Mesodermal cell (in vitro differentiated cells): ENCODE results near the gene ISLR2. TPM values are rescaled to one million over a fixed set of nuclear protein-coding genes. Genes with fewer than 3 reads are reported as not detected.
"Not testable (repeated sequence)": the region's sequence is repeated elsewhere in the genome, so short reads cannot be mapped to it uniquely, and the experiment has no call there.

Experiments
- H3K27ac ChIP-seq: 2 replicates; pipeline ENCODE4 v1.7.0; 2013; ENCODE audit warnings: mild to moderate bottlenecking, low read depth, low read length, moderate library complexity; ENCODE audit not compliant: severe bottlenecking
- H3K36me3 ChIP-seq: 2 replicates; pipeline ENCODE4 v1.7.1; 2013; ENCODE audit warnings: mild to moderate bottlenecking, low read length, moderate library complexity; ENCODE audit not compliant: control insufficient read depth, insufficient read depth
- H3K4me1 ChIP-seq: one replicate; pipeline ENCODE4 v1.7.1; 2013; ENCODE audit warnings: mild to moderate bottlenecking, low read length; ENCODE audit not compliant: insufficient read depth, control insufficient read depth, poor library complexity, severe bottlenecking
- H3K4me3 ChIP-seq: 2 replicates; pipeline ENCODE4 v1.7.0; 2013; ENCODE audit warnings: low read length, control low read depth, mild to moderate bottlenecking; ENCODE audit not compliant: insufficient read depth, poor library complexity, severe bottlenecking; ENCODE audit errors: extremely low read depth
- H3K9me3 ChIP-seq: 2 replicates; pipeline ENCODE4 v1.7.1; 2013; ENCODE audit warnings: mild to moderate bottlenecking, low read length, moderate library complexity; ENCODE audit not compliant: control insufficient read depth
- whole genome bisulfite sequencing, 2 experiments: methylation state at CpG; one replicate each; pipeline ENCODE4 v1.1.5; 2013; ENCODE audit warnings: missing lambda C conversion rate in 2 of 2; ENCODE audit not compliant: insufficient coverage in 2 of 2; 5-methylcytosine and 5-hydroxymethylcytosine counted together
- polyA plus RNA-seq, 2 experiments: library from polyadenylated mRNA; stranded (reverse); fragments of 50-300 nt; gene quantifications; one replicate each; pipeline ENCODE4 v1.2.3, GENCODE V29; 2013

Gene ISLR2, protein sequence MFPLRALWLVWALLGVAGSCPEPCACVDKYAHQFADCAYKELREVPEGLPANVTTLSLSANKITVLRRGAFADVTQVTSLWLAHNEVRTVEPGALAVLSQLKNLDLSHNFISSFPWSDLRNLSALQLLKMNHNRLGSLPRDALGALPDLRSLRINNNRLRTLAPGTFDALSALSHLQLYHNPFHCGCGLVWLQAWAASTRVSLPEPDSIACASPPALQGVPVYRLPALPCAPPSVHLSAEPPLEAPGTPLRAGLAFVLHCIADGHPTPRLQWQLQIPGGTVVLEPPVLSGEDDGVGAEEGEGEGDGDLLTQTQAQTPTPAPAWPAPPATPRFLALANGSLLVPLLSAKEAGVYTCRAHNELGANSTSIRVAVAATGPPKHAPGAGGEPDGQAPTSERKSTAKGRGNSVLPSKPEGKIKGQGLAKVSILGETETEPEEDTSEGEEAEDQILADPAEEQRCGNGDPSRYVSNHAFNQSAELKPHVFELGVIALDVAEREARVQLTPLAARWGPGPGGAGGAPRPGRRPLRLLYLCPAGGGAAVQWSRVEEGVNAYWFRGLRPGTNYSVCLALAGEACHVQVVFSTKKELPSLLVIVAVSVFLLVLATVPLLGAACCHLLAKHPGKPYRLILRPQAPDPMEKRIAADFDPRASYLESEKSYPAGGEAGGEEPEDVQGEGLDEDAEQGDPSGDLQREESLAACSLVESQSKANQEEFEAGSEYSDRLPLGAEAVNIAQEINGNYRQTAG
- 2.3 TPM for polyA plus RNA-seq (2013, experiment 1 of 2)
- 1.3 TPM for polyA plus RNA-seq (2013, experiment 2 of 2)

GRCh38 chr15:74130155-74130848, at the start of gene ISLR2:
TSS of gene ISLR2 (plus strand) at chr15:74130586. CDS start at chr15:74132755, 2,169 bp downstream.
- peaks cover 33% of the 10 kb centered on the region for H3K4me1 ChIP-seq
- peak within 1 kb of the TSS; percentile 41 for H3K4me3 ChIP-seq
- peaks cover 4% of the 10 kb centered on the region for H3K9me3 ChIP-seq
- no peaks in the 10 kb centered on the region for H3K36me3 ChIP-seq
- WGBS, 2 experiments = 2 to 3% methylated on average over 33 to 40 of the region's 53 CpGs
- no peak within 1 kb of the TSS for H3K27ac ChIP-seq

DNA sequence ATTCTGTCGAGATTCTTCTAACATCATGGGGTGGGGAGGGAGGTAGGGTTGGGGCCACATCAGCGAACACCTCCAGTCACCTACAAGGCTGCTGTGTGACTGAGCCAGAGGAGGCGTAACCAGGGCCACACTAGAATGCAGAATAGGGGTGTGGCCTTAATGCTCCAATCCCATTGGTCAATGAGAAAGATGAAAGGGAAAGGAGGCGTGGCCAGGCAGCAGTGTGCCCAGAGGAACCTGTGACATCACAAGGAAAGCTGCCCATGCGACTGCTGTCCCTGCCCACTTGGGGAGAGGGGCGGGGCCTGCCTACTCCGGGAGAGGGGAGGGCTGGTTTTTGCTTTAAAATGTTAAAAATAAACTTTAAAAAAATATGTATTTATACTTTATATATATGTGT, 47.9 kb upstream of the ISLR2 start, which contains the start of gene GOLGA6A:
GOLGA6A (minus strand) TSS at position 101 of the 400 bp plus-strand sequence; CDS start at position 60, 41 bp downstream.
- no CpG with 5 or more reads among the region's 7 CpGs for WGBS, 2 experiments
- not testable (repeated sequence) for H3K36me3 ChIP-seq, H3K27ac ChIP-seq, H3K9me3 ChIP-seq, H3K4me3 ChIP-seq, H3K4me1 ChIP-seq

- not testable (repeated sequence) for H3K4me3 ChIP-seq, H3K4me1 ChIP-seq, H3K27ac ChIP-seq, H3K36me3 ChIP-seq, H3K9me3 ChIP-seq
- WGBS, 2 experiments = no CpG with 5 or more reads among the region's 2 CpGs
Measured at GRCh38 chr15:74094567-74094966, 35.8 kb upstream of the ISLR2 start.

DNA sequence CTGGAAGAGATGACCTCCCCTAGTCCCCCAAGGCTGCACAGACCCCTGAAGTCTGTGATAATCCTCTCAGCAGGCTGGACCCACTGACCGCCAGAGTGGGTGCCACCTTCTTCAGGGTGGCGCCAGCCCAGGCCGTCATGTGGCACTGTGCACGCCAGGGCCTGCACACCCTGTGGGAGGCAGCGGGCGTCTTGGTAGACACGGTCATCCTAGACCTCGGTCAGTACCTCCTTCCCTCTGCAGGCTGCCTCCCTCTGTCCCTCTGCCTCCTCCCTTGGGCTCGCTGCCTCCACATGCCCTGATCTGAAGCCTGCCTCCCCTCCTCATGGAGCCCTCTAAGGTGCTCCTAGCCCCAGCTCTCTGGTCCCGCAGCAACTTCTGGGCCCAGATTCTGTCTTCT, 34.8 kb upstream of the ISLR2 start:
- H3K4me3 ChIP-seq, H3K27ac ChIP-seq, H3K9me3 ChIP-seq, H3K4me1 ChIP-seq, H3K36me3 ChIP-seq: not testable (repeated sequence)
- WGBS, 2 experiments = no CpG with 5 or more reads among the region's 10 CpGs

DNA sequence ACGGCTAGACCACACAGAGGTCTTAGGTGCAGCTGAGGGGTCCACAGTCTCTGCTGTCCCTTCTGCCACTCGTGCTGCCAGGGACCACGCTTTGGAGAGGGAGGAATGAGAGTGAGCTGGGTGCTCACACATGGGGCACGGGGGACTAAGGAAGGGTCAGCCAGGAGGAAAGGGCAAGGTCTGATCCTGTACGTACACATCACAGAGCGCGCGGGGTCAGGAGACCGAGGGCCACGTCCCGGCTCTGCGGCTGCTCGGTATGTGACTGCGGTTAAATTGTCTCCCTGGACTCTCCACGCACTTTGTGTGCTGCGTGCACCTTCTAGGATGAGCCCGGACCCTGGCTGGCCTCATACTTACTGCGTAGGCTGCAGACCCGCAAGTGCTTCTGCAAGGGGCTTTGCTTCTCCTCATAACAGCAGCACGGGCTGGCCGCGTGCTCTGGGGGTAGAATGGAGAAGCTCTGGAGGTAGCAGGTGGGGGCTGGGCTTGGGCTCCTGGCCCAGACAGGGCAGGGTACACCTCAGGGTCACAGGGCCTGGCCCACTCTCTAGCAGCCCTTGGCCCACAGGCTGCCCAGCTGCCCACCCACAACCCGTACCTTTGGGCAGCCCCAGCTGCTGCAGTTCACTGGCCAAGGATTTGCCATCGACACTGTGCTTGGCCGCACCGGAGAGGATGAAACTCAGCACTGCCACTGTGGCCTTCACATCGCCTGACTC, 33.5 kb upstream of the ISLR2 start:
- H3K4me3 ChIP-seq, H3K27ac ChIP-seq, H3K4me1 ChIP-seq, H3K9me3 ChIP-seq, H3K36me3 ChIP-seq: not testable (repeated sequence)
- no CpG with 5 or more reads among the region's 27 CpGs for WGBS, 2 experiments

DNA sequence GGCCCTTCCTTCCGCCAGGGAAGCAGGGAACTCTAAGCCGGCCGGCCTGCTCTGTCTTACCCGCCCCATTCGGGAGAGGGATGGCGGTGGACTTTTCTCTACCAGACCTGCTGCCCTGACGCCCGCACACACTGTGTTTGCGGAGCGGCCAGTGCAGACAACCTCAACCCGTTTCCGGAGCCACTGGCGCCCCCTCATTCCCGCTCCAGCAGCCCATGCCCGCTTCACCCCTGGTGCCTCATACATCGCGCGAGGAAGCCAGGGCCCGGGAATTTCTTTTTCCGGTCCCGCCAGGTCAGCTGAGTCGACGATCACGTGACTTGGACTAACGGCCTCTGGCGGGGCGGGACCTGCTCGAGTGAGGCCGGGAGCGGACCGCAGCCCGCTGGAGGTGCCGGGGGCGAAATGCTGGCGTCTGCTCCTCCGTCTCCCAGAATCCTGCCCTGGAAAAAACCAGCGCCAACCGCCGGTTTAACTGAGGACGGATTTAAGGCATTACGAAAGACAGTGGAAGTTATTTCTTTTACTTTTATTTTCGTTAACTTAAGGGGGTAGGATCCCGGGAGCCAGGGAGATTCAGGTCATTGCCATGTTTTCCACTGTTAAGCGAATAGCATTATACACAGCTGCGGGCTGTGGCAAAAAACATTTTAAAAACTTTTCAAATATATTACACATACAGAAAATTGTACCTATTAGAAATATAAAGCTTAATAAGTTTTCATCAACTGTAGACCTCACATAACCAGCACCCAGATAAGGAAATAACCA, 30.2 kb upstream of the ISLR2 start:
- not testable (repeated sequence) for H3K9me3 ChIP-seq, H3K36me3 ChIP-seq, H3K4me1 ChIP-seq, H3K27ac ChIP-seq
- WGBS, 2 experiments = 25 to 30% methylated on average over 16 to 17 of the region's 45 CpGs
- H3K4me3 ChIP-seq = peak overlapping the region; percentile 14

- no peak overlapping the region for H3K4me3 ChIP-seq
- no peaks in the 10 kb centered on the region for H3K9me3 ChIP-seq
- 89 to 90% methylated on average over 3 to 5 of the region's 5 CpGs for WGBS, 2 experiments
- no peak overlapping the region for H3K27ac ChIP-seq
- no peaks in the 10 kb centered on the region for H3K36me3 ChIP-seq
- H3K4me1 ChIP-seq = no peaks in the 10 kb centered on the region
Measured at GRCh38 chr15:74108111-74108510, 22.3 kb upstream of the ISLR2 start.

GRCh38 chr15:74108611-74109010, 21.8 kb upstream of the ISLR2 start:
- H3K4me3 ChIP-seq, H3K9me3 ChIP-seq, H3K36me3 ChIP-seq, H3K27ac ChIP-seq, H3K4me1 ChIP-seq: not testable (repeated sequence)
- WGBS, 2 experiments = 80 to 100% methylated on average over 1 of the region's 6 CpGs

- Histone ChIP-seq H3K9me3 (no peaks in the 10 kb centered on the region), H3K36me3 (no peaks in the 10 kb centered on the region), H3K27ac (no peak overlapping the region), H3K4me3 (no peak overlapping the region), H3K4me1 (no peaks in the 10 kb centered on the region)
- WGBS, 2 experiments = 90 to 96% methylated on average over 3 to 6 of the region's 7 CpGs
Measured at GRCh38 chr15:74109713-74110112, 20.7 kb upstream of the ISLR2 start.

- no peak overlapping the region for H3K27ac ChIP-seq
- H3K4me3 ChIP-seq = no peak overlapping the region
- H3K4me1 ChIP-seq = peaks cover 10% of the 10 kb centered on the region
- H3K36me3 ChIP-seq = no peaks in the 10 kb centered on the region
- H3K9me3 ChIP-seq = no peaks in the 10 kb centered on the region
- 74 to 83% methylated on average over 3 of the region's 6 CpGs for whole genome bisulfite sequencing, 2 experiments
Measured at GRCh38 chr15:74120426-74120825, 10.0 kb upstream of the ISLR2 start.
